Epithelial cell of proximal tubule (primary cell): ENCODE results near the gene FBXW11. TPM values are rescaled to one million over a fixed set of nuclear protein-coding genes. Genes with fewer than 3 reads are reported as not detected.

ENCODE experiments used
- DNase-seq: peaks from one replicate; pipeline ENCODE4 v3.0.0-alpha.2; 2011; ENCODE audit warnings: low read depth
- H3K4me3 ChIP-seq: 2 replicates; pipeline ENCODE4 v1.5.1; 2011; ENCODE audit warnings: low read depth, mild to moderate bottlenecking, low read length
- total RNA-seq: library from RNA; depleted of rRNA; stranded (reverse); fragments of >200 nt; gene quantifications from 2 replicates; pipeline ENCODE4 v1.2.3, GENCODE V29; 2015
- TF ChIP-seq, protein P1 (sequence below): conservative IDR thresholded peaks from 2 replicates; pipeline ENCODE4 v1.5.1; 2012; ENCODE audit warnings: low read depth, mild to moderate bottlenecking, low read length

FBXW11 gene
- total RNA-seq, 1 donor from 2014 or later = 42.8 TPM

DNA sequence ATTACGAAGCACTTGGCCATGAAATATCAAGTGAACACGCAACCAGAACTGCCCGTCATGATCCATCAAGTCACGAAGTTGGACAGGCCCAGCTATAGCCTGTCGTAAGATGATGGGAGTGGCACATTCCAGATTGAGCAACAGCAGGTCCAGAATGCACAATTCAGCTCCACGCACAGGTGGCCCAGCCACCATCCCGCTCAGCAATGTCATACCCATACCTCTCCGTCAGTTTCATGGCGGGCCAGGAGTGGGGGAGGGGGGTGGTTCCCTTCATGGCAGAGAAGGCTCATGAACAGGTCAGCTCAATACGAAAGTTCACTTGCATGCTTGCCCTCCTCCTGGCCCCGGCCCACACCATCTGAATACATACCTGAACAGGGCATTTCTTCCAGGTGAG is 185.9 kb downstream of the FBXW11 start:
- no peak for DNase-seq
- TF ChIP-seq, protein P1, sequence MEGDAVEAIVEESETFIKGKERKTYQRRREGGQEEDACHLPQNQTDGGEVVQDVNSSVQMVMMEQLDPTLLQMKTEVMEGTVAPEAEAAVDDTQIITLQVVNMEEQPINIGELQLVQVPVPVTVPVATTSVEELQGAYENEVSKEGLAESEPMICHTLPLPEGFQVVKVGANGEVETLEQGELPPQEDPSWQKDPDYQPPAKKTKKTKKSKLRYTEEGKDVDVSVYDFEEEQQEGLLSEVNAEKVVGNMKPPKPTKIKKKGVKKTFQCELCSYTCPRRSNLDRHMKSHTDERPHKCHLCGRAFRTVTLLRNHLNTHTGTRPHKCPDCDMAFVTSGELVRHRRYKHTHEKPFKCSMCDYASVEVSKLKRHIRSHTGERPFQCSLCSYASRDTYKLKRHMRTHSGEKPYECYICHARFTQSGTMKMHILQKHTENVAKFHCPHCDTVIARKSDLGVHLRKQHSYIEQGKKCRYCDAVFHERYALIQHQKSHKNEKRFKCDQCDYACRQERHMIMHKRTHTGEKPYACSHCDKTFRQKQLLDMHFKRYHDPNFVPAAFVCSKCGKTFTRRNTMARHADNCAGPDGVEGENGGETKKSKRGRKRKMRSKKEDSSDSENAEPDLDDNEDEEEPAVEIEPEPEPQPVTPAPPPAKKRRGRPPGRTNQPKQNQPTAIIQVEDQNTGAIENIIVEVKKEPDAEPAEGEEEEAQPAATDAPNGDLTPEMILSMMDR = no peak
- H3K4me3 ChIP-seq = no peak overlapping the region

DNA sequence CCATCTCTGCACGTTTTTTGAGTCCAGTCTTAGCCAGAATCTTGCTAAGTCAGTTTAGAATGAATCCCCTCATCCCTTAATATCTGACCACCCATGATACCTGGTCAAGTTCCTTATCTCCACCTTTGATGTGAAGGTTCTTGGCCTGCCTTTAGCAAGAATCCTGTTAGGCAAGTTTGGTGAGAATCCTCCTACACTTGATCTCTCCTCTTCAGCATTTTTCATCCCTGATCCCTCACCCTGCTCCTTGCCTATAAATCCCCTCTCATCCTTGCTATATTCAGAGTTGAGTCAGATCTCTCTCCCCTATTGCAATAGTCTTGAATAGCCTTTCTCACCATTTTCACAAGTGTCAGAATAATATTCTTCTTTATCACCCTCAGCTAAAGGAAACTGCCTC is 189.8 kb downstream of the FBXW11 start:
- no peak overlapping the region for H3K4me3 ChIP-seq
- TF ChIP-seq, protein P1 = no peak
- no peak for DNase-seq

DNA sequence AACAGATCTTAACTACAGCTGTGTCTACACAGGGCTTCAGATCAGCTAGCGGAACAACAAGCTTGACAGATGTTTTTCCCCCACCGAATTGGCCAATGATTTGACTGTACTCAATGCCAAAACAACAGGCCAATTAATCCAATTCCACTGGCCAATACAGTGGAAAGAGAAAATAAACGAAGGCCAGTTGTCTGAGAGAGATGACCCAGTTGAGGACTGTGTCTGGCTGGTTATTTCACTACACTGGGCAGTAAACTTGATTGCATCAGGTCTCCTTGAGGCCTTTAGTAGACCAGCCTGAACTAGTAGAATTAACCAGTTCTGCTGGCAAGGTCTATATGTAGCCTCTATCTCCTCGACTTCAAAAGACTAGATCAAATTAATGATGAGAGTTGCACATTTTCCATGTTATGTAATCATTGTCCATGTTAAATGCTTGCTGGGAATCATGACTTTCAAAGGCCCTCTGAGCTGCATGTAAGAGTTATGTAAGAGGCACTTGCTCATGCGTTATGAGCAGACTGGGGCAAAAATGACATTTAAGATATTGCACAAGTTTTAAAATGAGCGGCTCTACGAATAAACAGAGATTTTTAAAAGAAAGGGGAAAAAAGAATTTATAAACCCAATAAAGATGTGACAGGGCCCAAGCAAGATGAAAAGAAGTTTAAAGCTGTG is 192.5 kb downstream of the FBXW11 start:
- no peak for DNase-seq
- no peak overlapping the region for H3K4me3 ChIP-seq
- TF ChIP-seq, protein P1 = no peak

DNA sequence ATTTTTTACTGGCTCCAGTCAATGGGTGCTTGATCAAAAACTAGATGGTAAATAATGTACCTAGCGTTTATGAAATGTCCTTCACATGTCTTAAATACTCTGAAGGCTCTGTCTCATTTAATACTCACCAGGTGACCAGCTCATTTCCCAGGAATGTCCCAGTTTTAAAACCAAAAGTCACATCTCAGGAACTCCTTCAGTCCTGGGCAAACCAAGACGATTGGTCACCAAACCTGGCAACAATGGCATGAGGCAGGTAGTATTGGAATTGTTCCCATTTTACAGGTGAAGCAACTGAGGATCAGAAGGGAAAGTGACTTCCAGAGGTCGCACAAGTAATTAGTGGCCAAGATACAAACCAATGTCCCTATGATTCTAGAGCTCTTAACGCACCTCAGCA is 193.2 kb downstream of the FBXW11 start:
- no peak for DNase-seq
- TF ChIP-seq, protein P1 = no peak
- H3K4me3 ChIP-seq = no peak overlapping the region

Other genes starting within 250 kb of the FBXW11 start
- not detected in 2 replicates for gene SMIM23, start 220.8 kb downstream of the FBXW11 start, total RNA-seq
- gene STK10, start 181.6 kb upstream of the FBXW11 start, total RNA-seq = 22.4 and 25.9 TPM in 2 replicates
- gene EFCAB9, start 187.5 kb upstream of the FBXW11 start, total RNA-seq = not detected in 2 replicates